ENCODE data around the gene SND1. TPM values are rescaled to one million over a fixed set of nuclear protein-coding genes. Genes with fewer than 3 reads are reported as not detected.
"Not testable (repeated sequence)": the region's sequence is repeated elsewhere in the genome, so short reads cannot be mapped to it uniquely, and the experiment has no call there.

SND1 gene
- total RNA-seq, 1 experiment from 2014 or later: 172 TPM

- Histone ChIP-seq H3K27ac (peak overlapping the region; percentile 27; the same call in 1 of the 2 replicates), H3K4me1 (replicated peaks) (peaks cover 35% of the 10 kb centered on the region), H3K27me3 (replicated peaks) (no peaks in the 10 kb centered on the region), H3K36me3 (peaks cover 4% of the 10 kb centered on the region; the same call in 1 of the 2 replicates), H3K9me3 (replicated peaks) (no peaks in the 10 kb centered on the region), H3K4me3 (no peak overlapping the region)
- peak in 1 of 2 experiments; percentile 44 for DNase-seq (ENCODE audit: low read depth in 1 of 2, low spot score in 2 of 2)
Observed at GRCh38 chr7:127819975-127820731, 168.2 kb downstream of the SND1 start.

DNA sequence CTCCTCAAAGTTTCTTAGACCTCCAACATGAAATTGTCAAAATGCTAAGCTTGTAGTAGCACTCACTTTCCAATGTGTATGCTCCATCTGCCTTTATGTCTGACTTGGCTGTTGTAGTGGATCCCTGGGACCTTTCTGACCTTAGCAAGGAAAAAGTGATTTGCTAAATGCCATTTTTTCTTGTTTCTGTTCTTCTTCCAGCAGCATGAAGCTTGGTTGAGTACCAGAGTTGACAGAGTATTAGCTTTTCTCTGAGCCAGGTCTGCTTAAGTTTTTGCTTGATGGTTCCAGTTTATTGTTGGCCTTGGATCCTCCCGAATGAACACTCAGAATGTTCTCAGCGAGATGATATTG lies 168.7 kb downstream of the SND1 start:
- Histone ChIP-seq H3K27ac (peak overlapping the region; percentile 27; the same call in 1 of the 2 replicates), H3K36me3 (peaks cover 4% of the 10 kb centered on the region; the same call in 1 of the 2 replicates), H3K27me3 (replicated peaks) (no peaks in the 10 kb centered on the region)

GRCh38 chr7:127821146-127821545 lies 169.2 kb downstream of the SND1 start:
- H3K4me3 ChIP-seq: no peak overlapping the region

More for the DNA sequence above, 168.7 kb downstream of the SND1 start:
- H3K9me3 ChIP-seq (replicated peaks): no peaks in the 10 kb centered on the region
- no peak overlapping the region for H3K4me3 ChIP-seq
- DNase-seq (ENCODE audit: low read depth in 1 of 2, low spot score in 2 of 2): no peak
- H3K4me1 ChIP-seq (replicated peaks): peaks cover 29% of the 10 kb centered on the region

DNA sequence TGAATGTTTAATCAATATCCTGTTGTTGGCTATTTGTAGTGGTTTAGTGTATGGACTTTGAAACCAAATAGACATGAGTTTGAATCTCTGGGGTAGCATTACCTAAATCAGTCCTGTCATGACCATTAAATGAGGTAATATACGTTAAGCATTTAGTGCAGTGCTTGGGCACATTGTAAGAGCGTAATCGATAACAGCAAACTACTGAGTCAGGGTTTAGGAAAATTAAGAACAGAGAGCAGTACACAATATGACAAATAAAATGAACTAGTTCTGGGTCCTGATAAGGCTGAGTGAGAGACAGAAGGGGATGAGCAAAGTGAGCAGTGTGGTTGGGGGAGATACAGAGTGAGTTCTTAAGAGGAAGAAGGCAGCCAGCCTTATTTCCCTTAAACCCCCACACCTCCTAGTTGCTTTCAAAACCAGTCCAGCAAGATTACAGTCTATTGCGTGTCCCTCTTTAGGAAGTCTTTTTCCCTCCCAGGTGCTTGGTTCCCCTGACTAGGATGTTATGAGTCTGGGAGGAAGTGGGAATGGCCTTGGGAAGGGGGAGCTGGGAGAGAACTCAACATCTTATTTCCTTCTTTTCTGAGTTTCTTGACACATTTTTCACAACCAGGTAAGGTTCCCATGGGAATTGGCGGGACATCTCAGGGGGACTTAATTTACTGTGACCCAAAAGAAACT lies 171.0 kb downstream of the SND1 start:
- Histone ChIP-seq H3K27me3 (replicated peaks) (no peaks in the 10 kb centered on the region), H3K4me3 (no peak overlapping the region), H3K36me3 (peaks cover 4% of the 10 kb centered on the region; the same call in 1 of the 2 replicates), H3K27ac (no peak overlapping the region), H3K4me1 (replicated peaks) (peaks cover 22% of the 10 kb centered on the region), H3K9me3 (replicated peaks) (no peaks in the 10 kb centered on the region)
- no peak for DNase-seq (ENCODE audit: low read depth in 1 of 2, low spot score in 2 of 2)

More at GRCh38 chr7:127821146-127821545, 169.2 kb downstream of the SND1 start:
- H3K36me3 ChIP-seq: peaks cover 4% of the 10 kb centered on the region; the same call in 1 of the 2 replicates
- no peak for DNase-seq (ENCODE audit: low read depth in 1 of 2, low spot score in 2 of 2)
- H3K27ac ChIP-seq: no peak overlapping the region; the same call in 1 of the 2 replicates
- H3K4me1 ChIP-seq (replicated peaks): peaks cover 25% of the 10 kb centered on the region
- no peaks in the 10 kb centered on the region for H3K27me3 ChIP-seq (replicated peaks)
- H3K9me3 ChIP-seq (replicated peaks): no peaks in the 10 kb centered on the region

DNA sequence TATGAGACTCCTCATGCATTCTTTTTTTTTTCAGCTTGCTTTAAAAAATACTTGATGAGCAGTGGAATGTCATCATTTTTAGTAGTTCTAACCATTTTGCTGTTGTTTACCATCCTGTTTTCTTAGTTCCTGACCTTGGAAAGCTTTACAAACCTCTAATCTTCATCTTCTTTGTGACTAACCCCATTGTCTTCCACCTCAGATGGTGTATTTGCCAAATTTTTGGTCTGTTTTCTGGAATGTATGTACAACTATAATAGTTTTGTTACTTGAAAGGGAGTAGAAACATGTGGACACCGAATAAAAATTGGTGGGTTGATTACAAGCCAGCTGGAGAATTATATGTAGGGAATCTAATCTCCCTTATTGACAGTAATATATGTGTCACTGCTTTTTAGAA lies 172.7 kb downstream of the SND1 start:
- no peaks in the 10 kb centered on the region for H3K27me3 ChIP-seq (replicated peaks)

GRCh38 chr7:127828843-127829500 lies 177.0 kb downstream of the SND1 start:
- no peak for DNase-seq (ENCODE audit: low read depth in 1 of 2, low spot score in 2 of 2)
- Histone ChIP-seq H3K4me1 (replicated peaks) (peaks cover 9% of the 10 kb centered on the region), H3K27me3 (replicated peaks) (no peaks in the 10 kb centered on the region), H3K4me3 (no peak overlapping the region), H3K9me3 (replicated peaks) (no peaks in the 10 kb centered on the region), H3K27ac (no peak overlapping the region), H3K36me3 (no peaks in the 10 kb centered on the region)

More for the DNA sequence above, 172.7 kb downstream of the SND1 start:
- peak in 1 of 2 experiments; percentile 29 for DNase-seq (ENCODE audit: low read depth in 1 of 2, low spot score in 2 of 2)
- peaks cover 22% of the 10 kb centered on the region for H3K4me1 ChIP-seq (replicated peaks)
- H3K27ac ChIP-seq: no peak overlapping the region
- H3K4me3 ChIP-seq: no peak overlapping the region
- peaks cover 4% of the 10 kb centered on the region; the same call in 1 of the 2 replicates for H3K36me3 ChIP-seq
- H3K9me3 ChIP-seq (replicated peaks): no peaks in the 10 kb centered on the region

DNA sequence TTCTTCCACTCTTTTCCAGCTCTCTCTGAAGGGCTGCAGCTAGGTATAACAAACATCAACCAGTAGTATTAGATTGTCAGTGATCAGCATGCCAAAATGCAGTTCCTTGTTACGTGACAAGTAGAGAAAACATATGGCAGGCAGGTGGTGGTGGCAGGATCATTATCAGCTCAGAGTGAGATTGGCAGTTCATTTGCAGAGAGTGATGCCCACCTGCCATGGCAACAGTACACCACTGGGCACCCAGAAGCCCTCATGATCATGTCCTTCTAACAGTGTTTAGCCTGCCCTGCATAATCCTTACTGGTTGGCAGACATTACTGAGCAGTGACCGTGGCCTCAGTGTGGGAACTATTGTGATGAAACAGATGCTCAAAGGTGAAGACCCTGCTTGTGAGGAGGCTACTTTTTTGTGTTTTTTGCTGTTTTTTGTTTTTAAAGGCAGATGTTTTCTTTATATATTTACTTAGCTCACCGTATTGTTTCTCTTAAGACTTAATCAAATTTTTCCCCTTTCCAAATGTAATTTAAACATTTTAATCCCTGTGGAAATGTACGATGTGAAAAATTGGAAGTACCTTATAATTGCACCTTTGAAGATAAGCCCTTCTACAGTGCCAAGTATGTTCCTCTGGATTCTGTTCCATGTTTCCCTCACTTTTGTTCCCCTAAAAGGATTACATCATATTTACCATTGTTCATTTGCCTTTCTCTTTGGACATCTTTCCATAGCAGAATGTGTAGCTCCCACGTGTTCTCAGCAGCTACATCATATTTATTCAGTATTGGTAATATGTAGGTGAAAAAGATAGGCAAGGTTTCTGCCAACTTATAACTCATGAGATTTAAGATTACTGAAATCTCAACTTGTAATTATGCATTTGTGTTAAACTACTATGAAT lies 179.6 kb downstream of the SND1 start:
- Histone ChIP-seq H3K4me3 (no peak overlapping the region), H3K27me3 (replicated peaks) (no peaks in the 10 kb centered on the region), H3K27ac (no peak overlapping the region), H3K9me3 (replicated peaks) (no peaks in the 10 kb centered on the region), H3K4me1 (replicated peaks) (no peaks in the 10 kb centered on the region), H3K36me3 (no peaks in the 10 kb centered on the region)
- DNase-seq (ENCODE audit: low read depth in 1 of 2, low spot score in 2 of 2): no peak

DNA sequence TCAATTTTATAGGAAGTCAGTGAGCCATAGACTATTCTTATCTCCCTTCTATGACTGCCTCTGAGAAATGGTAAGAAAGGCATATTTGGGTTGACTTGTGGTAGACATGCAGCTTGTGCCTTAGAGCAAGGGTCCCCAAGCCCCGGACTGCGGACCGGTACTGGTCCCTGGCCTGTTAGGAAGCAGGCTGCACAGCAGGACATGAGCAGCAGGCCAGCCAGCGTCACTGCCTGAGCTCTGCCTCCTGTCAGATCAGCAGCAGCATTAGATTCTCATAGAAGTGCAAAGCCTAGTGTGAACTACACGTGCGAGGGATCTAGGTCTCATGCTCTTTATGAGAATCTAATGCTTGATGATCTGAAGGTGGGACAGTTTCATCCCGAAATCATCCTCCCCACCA lies 180.6 kb downstream of the SND1 start:
- H3K36me3 ChIP-seq: no peaks in the 10 kb centered on the region
- no peak overlapping the region for H3K27ac ChIP-seq
- no peaks in the 10 kb centered on the region for H3K9me3 ChIP-seq (replicated peaks)
- no peaks in the 10 kb centered on the region for H3K27me3 ChIP-seq (replicated peaks)
- no peak overlapping the region for H3K4me3 ChIP-seq
- no peak for DNase-seq (ENCODE audit: low read depth in 1 of 2, low spot score in 2 of 2)
- no peaks in the 10 kb centered on the region for H3K4me1 ChIP-seq (replicated peaks)

- Histone ChIP-seq H3K4me3 (no peak overlapping the region), H3K9me3 (replicated peaks) (no peaks in the 10 kb centered on the region), H3K36me3 (no peaks in the 10 kb centered on the region), H3K27me3 (replicated peaks) (no peaks in the 10 kb centered on the region), H3K4me1 (replicated peaks) (no peaks in the 10 kb centered on the region), H3K27ac (no peak overlapping the region)
- DNase-seq (ENCODE audit: low read depth in 1 of 2, low spot score in 2 of 2): no peak
Observed at GRCh38 chr7:127833641-127834040, 181.6 kb downstream of the SND1 start.

DNA sequence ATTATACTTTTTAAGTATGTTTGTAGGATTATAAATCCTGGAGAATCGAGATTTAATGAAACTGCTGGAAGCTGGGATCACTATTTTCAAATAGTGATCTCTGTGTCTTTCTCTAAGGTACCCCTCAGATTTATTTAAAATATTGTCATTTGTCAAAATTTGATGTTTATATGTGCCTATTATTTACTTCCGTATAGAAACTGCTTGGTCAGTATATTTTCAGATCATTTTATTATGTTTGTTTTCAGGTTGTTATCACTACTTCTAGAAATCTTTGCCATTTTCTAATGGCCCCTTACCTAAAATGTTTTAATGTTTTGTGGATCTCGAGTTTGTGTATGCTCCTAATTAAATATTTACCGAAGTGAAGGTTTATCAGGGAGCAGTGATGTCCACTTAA lies 183.7 kb downstream of the SND1 start:
- Histone ChIP-seq H3K27me3 (replicated peaks) (no peaks in the 10 kb centered on the region), H3K27ac (no peak overlapping the region), H3K36me3 (no peaks in the 10 kb centered on the region), H3K4me3 (no peak overlapping the region), H3K9me3 (replicated peaks) (no peaks in the 10 kb centered on the region), H3K4me1 (replicated peaks) (no peaks in the 10 kb centered on the region)
- no peak for DNase-seq (ENCODE audit: low read depth in 1 of 2, low spot score in 2 of 2)

- H3K4me3 ChIP-seq; H3K4me1 ChIP-seq (replicated peaks); H3K36me3 ChIP-seq; H3K27me3 ChIP-seq (replicated peaks); H3K9me3 ChIP-seq (replicated peaks); H3K27ac ChIP-seq; DNase-seq (ENCODE audit: low read depth in 1 of 2, low spot score in 2 of 2): not testable (repeated sequence)
Observed at GRCh38 chr7:127837816-127838410, 185.9 kb downstream of the SND1 start.

GRCh38 chr7:127838816-127839415 lies 186.9 kb downstream of the SND1 start:
- no peak for DNase-seq (ENCODE audit: low read depth in 1 of 2, low spot score in 2 of 2)
- H3K27me3 ChIP-seq (replicated peaks): no peaks in the 10 kb centered on the region
- no peak overlapping the region for H3K4me3 ChIP-seq
- peaks cover 3% of the 10 kb centered on the region; the same call in 1 of the 2 replicates for H3K36me3 ChIP-seq
- H3K27ac ChIP-seq: no peak overlapping the region
- no peaks in the 10 kb centered on the region for H3K4me1 ChIP-seq (replicated peaks)
- H3K9me3 ChIP-seq (replicated peaks): no peaks in the 10 kb centered on the region
